SK-N-MC (cell line): ENCODE results near the gene ANKRD13D.

Experiments
- EZH2 ChIP-seq: fragments of 200-600 bp; sonication (generic); IDR thresholded peaks from one replicate; pipeline ENCODE4 v1.6.1; 2017; ENCODE audit warnings: antibody characterized with exemption
- FOXP2 ChIP-seq: optimal IDR thresholded peaks from 2 replicates; pipeline ENCODE3; 2011; ENCODE audit warnings: mild to moderate bottlenecking, moderate library complexity; ENCODE audit not compliant: insufficient read depth; ENCODE audit errors: extremely low read length, control extremely low read depth
- POLR2AphosphoS5 ChIP-seq: IDR thresholded peaks from 2 replicates; pipeline ENCODE4 v1.6.1; 2012; ENCODE audit warnings: mild to moderate bottlenecking, low read depth, low read length, borderline replicate concordance

GRCh38 chr11:67309661-67310061, 20.6 kb downstream of the ANKRD13D start:
- TF ChIP-seq EZH2 (no peak), POLR2AphosphoS5 (no peak), FOXP2 (no peak)
